OCI-M1 (cell line): ENCODE data around the gene TMEM132D.

Source experiments
- DNase-seq: peaks from one replicate; lab custom pipeline; 2025; lab: John Stamatoyannopoulos, UW

TMEM132D gene

DNA sequence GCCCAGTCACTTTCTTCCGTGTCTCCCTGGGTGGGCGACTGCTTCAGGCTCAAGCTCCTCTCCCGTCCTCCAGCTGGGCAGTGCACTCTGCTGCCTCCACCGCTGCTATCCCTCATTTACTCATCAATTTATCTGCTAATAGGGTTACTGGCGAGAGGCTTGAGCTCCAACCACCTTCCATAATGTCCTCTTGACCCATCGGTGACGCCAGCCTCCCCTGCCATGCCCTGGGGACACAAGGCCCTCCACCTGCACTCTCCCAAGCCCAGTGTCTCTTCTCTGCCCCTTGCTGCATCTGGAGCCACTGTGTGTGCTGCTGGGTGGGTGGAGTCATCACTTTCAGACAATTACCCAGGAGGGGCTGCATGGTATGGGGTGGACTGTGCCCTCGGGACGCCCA, 78.5 kb downstream of the TMEM132D start:
- no peak for DNase-seq

DNA sequence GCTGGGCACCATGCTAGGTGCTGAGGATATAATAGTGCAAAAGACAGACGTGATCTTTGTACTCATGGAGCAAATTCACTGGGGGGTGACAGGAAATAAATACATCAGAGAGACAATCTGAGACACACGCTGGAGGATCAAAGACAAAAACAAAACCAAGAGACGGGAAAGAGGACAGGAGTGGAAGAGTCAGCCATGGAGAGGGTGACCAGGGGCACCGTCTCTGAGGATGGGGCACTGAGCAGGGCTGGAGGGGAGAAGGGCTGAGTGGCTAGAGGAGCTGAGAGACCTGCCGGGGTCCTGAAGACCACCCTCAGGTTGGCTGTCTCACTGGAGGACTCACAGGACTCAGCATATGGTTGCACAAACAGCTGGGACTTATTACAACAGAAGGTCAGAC, 81.9 kb downstream of the TMEM132D start:
- no peak for DNase-seq

DNA sequence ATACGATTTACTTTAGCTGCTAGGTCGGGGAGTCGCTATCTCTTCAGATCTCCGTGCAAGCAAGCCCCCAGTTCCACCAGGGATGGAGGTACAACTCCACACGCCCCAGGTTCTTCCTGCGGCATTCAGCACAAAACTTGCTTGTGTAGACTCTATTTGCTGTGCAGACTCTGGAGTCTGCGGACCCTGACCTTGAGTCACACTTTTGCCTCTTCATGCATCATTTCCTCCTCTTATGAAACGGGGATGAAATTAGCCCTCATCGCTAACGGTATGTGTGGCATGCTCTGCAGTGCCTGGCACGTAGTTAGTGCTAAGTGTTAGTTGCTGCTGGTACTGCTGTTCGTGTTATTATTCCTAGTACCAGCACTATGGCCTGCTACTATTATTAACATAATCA, 84.4 kb downstream of the TMEM132D start:
- no peak for DNase-seq

DNA sequence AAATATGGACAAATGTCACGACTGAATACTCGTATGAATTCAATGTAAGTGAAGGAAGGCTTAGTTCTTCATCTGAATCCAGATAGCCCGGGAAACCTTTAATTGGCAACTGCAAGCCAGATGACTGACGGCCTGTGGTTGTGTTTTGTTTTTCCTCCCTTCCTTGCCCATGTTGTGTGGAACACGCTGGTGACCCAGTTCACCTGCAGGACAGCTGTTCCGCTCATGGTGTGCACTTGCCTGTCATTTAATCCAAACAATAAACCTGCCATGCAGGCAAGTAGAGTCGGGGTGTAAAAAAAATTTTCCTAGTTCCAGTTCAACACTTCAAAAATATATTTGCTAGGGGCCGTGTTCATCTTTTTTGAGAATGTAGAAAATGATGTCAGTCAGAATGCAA, 88.0 kb downstream of the TMEM132D start:
- DNase-seq: no peak

DNA sequence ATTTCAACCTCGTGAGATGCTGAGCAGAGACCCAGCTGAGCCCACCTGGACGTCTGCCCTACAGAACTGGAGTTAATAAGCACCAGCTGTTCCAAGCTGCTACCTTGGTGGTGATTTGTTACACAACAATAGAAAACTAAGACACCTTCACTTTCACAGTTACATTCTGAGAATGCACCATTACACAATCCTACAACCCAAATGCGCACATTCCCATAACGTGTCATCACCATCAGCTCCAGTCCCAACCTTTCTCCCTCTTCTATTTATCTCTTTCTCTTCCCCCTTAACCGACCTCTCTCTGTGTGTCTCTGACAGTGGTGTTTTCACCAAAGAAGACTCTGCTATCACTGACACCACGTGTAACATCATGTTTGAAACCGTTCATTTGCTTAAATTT, 91.9 kb downstream of the TMEM132D start:
- DNase-seq: no peak

DNA sequence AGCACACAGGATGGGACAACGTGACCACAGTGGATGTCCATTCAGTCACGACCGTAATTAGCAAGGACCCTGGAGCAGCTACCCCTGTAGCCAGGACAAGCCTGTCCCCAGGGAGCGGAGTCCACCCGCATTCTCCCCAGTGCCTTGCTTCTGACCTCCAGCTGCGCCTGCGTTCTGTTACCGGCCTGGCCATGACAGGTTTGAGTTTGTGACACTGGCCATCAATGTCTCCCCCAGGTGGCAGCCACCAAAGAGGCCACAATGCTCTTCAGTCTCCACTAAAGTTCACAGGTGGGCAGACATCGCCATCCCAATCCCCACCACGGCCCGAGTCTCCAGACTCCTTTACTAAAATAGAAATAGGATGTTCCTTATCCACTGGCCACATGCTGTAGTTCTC, 96.7 kb downstream of the TMEM132D start:
- no peak for DNase-seq

DNA sequence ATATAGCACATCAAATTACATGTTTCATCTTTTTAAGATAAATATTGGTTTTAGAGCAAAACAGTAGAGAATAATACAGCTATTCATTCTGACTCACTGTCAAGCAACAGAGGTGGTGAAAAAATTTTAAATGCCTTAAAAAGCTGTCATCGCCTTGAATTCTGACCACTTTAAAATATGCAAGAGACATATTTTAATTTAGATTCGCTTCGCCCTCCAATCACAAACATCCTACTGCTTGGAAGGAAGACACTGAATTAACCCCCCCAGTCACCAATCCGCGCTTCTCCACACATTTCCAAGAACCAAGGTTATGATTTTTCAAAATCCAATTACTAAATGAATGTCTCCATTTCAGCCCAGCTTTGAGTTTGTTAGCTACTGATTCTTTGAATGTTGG, 112.4 kb downstream of the TMEM132D start:
- DNase-seq: no peak

DNA sequence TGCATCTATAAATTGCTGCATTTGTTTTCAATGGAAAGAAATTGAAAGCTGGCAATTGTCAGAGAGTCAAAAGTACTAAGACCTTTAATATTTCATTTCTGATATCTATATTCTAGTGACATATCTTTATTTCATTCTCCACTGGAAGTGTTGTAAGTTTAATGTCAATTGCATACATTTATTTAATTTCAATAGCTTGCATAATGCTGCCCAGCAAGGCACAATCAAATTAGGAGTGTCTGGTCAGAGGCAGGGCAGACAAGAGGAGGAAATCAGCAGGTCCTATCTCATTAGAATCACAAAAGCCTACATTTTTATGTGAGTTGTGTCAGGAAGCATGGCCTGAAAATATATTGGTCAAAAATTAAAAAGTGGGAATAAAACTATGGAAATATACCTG, 112.9 kb downstream of the TMEM132D start:
- no peak for DNase-seq

DNA sequence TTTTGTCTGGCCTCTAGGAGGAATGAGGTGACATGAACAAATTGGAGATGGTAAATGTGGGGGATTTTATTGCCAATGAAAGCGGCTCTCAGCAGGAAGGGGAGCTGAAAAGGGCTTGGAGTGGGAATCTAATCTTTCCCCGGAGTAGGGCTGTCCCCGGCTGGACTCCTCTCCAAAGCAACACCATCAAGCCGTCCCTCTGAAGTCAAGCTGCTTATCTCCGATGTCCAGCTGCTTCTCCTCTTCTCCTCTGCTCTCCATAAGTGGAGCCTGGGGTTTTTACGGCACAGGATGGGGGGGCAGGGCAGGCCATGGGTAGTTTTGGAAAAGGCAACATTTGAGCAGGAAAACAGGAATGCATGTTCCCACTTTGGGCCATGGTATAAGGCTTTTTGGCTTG, 113.5 kb downstream of the TMEM132D start:
- DNase-seq: no peak

DNA sequence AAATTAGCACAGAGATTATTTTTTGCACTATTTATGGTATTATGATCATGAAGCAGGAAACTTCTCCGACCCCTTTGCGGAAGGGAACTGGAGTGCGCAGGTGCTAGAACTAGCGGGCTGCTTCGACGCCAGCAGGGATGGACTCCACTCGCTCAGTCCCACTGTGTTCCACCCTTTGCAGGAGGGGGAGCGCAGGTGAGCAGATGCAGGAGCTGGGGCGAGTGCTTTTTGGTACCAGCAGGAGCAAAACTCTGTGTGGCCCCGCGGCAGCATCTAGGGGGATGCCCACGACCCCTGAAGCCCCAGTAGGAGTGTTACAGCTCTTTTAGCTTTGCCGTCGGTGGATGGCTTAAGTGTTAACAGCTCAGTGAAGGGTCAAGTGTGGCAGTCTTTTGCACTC, 113.9 kb downstream of the TMEM132D start:
- no peak for DNase-seq

DNA sequence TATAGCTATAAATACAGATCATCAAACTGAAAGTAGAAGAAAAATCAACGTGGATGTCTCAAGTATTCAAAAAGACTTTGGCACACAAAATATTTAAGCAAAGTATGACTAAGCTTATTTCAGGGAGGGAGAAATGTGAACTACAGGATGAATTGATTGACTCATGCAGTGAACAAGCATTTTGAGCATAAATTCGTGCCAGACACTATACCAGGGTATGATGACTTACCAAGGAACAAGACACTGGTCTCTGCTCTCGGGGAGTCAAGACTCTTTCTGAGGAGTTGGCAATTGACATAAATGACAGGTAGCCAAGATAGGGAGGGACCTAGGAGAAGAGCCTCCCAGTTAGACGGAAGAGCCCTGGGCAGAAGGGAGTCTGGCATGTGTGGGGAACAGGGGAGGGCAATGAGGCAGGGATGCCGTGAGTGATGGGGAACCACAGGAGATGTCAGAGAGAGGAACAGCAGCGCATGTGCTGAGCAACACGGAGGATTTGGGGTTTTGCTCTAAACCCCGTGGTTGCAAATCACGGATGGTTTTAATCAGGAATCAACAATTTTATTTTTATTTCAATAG, 115.2 kb downstream of the TMEM132D start:
- DNase-seq: no peak

DNA sequence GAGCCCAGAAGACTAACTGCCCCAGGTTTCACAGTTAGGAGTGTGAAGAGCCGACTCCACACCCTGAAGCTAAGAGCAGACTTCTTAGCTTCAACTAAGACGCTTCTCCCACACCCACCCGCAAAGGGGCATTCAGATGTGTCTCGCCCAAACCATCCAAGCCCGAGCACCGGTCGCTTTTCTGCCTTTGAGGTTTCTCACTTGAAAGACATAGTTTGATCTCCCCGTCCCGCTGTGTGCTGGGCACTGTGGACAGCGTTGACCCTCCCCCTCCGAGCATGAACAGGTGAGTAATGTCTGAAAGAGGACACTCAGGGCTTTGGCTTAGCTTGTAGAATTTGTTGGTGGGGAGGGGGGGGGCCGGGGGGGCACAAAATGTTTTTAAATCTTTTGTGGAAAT, 123.8 kb downstream of the TMEM132D start:
- DNase-seq: no peak

DNA sequence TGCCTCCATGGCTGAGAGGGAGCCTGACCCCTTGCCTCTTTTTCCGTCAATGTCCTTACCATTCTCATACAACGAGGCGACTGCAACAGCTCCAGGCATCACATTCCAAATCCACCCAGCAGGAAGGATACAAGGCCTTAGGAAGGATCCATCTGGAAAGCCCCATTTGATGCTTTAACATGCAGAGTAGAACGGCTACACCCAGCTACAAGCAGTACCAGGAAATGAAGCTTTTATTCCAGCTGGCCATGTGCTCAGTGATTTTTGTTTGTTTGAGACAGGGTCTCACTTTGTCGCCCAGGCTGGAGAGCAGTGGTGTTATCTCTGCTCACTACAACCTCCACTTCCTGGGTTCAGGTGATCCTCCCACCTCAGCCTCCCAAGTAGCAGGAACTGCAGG, 124.8 kb downstream of the TMEM132D start:
- DNase-seq: no peak

DNA sequence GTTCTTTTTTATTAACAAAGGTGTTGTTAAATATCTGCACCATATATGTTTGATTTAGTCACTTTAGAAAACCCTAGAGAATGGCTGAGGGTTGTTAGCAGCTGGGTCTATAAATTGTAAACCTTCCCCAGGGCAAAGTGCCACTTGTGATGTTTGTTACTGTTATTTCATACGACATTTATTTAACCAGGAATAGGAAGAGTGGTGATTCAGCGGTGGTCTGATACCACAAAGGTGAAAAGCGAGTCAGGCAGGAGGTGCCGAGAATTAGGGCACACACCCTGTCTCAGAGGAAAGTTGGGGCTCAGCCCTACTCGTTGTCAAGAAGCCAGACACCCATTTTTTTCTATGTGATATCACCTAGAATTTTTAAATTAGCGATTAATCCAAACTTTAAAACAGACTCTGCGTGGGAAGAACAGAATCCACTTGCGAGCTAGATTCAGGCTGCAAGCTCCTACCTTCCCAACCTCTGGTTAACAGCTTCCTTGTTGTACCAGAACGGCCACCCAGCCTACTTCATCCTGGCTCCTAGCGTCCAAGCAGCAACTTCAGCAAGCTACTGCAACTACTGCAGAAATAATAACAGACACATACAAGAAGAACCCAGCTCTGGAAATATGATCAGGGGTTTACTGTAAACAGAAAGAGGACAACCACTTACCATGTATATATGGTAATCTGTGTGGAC, 126.7 kb downstream of the TMEM132D start:
- DNase-seq: no peak

DNA sequence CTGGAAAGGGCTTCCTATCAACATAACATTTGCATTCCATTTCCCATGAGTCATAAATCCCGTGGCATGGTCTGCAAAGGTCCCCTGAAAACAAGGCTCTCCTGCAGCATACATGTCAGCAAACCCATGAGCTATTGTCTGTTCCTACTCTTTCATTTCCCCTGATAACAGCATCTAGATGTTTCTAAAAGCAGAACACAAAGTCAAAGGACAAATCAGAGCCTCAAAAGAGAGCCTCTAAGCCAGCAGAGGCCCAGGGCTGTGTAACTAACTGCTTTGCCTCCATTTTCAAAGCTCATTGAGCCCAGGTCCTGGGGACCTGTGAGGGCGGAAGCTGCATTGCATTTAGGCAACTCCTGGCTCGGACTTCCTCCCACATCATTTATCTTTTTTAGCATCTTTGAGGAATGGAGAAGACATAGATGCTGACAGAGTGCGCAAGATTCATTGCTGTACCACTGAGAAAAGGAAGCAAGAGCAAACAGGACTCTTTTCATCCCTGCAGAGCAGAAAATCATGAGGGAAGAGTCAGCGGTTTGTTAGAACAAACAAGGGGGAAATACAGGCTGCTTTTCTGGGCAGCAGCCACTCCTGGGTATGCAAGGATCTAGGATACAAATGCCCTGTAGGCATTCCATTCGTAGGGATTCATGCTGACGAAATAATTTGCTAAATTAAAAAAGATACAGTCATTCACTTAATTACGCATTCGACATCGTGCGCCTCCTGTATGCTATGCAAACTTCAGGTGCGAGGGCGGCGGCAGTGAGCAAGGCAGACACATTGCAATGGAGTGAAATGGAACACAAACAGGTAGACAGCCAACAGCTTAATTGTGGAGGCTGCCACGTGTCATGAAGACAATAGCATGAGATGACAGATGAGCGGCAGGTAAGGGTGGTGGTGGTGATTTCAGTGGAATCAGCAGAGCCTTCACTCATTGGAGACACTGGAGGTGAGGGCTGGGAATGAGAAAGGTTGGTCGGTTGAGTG, 131.0 kb downstream of the TMEM132D start:
- DNase-seq: no peak

DNA sequence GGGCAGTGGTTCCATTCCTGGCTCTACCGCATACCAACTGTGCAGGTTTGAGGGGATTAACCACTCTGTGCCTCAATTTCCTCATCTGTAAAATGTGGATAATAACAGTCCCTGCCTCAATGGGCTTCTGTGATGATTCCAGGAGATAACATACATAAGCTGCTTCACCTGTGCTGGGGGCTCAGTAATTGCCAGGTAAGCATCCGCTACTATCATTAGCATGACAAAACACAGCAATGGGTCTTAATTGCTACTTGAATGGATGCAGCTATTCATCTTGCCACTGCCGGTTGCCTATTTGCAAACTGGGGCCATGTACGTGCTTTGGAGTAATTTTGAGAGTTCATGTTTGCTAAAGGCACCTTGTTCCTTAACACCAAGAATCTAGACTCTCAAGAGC, 132.6 kb downstream of the TMEM132D start:
- DNase-seq: no peak

DNA sequence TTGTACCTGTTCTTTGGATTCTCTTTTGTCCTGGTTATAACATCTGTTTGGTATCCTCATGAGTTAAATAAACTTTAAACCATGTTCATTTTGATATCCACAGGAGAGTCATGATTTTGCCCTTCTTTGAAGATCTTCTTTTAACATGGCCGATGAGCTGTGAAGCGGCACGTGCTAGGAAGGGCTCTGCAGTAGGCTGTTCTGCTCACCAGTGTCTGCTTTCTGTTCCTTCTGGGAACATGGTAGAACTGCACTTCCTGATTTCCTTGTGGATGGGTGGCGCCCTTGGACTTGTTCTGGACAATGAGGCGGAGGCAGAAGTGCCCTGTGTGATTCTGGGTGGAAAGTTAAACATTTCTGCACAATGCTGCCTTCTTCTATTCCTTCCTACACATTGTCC, 138.1 kb downstream of the TMEM132D start:
- no peak for DNase-seq

DNA sequence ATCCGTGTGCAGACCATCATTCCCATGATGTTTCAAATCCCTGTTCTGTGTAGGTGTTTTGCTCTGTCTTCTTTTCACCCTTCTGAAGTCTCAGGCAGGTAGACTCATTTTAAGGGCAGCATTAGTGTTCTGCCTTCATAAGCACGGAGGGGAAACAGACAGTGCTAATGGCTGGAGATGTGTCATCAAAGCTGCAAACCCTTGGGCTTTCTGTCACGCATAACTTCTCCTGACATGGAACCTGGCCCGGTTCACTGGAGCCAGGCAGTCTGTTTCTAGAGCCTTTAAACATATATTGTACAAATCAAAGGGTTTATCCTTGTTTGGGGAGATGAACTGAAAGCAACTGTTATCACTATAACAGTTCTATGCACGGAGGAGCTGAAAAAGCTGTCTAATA, 141.4 kb downstream of the TMEM132D start:
- no peak for DNase-seq

DNA sequence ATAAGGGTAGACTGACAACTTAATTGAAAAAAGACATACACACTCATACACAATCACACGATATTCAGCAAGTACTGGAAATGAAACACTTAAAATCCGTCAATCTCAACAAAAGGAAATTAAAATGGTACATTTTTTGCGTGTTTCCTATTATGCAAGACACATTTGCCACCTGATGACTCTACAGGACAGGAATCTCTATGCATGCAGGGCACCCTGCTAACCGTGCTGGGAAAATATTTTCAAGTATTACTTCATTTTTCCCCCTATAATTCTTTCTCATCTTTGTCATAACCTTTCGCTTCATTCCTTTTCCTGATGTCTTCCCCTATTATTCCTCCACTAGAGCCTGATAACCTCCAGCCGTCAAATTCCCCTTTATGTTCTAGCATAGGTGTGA, 150.2 kb downstream of the TMEM132D start:
- no peak for DNase-seq

DNA sequence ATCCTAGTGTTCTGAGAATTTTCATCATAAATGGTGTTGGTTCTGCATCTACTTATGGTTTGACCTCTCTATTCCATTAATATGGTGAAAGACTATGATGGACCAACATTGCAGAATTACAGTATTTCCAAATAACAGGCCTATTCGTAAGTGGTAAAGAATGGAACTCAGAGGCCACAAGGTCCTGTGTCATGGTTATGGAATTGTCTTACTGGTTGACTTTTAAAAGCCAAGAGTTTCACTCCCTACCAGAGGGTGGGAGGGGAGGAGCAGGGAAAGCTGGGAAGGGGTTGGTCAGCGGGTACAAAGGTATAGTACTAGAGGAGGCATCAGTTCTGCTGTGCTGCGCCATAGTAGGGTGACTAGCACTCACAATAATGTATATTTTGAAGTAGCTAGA, 153.4 kb downstream of the TMEM132D start:
- DNase-seq: no peak

DNA sequence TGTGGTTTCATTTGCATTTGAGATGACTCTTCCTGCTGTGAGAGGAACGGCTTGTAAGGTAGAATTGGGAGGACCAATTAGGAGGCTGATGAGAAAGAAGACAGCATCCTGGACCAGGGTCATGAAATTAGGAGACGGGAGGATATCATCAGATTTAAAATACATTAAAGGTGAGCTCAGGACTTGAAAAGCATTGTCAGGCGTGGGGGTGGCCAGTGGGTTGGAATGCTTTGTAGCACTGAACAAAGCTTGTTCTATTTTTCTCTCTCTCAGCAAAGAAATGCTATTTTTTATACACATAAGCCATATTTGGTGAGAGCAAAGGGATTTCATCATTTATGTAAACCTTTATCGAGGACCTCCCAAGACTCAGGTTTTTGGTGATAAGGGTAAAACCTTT, 157.5 kb downstream of the TMEM132D start:
- DNase-seq: no peak

DNA sequence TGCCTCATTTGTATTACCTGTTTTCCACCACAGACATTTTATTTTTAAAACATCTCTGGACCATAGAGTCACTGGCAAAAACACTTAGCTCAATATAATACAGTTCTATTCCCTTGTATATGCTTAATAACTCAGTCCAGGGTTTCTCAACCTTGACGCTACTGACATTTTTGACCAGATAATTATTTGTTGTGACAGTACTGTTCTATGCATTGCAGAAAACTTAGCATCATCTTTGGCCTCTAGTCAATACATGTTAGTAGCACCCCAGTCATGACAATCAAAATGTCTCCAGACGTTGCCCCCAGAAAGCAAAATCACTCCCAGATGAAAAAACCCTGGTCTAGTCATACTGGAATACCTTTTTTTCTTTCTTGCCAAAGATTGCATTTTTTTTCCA, 174.7 kb downstream of the TMEM132D start:
- no peak for DNase-seq

DNA sequence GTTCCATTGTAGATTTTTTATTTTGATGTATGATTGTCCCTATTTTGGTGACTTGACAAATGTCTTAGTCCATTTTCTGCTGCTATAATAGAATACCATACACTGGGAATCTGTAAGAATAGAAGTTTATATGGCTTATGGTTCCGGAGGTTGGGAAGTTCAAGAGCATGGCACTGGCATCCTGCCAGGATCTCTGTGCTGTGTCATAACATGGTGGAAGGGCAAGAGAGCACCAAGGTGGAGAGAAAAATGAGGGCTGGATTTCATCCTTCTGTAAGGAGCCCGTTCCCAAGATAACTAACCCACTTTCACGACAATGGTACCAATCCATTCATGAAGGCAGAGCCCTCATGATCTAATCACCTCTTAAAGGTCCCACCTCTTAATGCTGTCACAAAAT, 176.7 kb downstream of the TMEM132D start:
- DNase-seq: no peak
